ES-I3 (cell line): ENCODE data around the gene TMPRSS7.
A peak's percentile ranks its signal among the peaks of the same experiment; 100 is the strongest.

Experiments used
- H3K36me3 ChIP-seq: 2 replicates; pipeline ENCODE4 v1.6.1; 2013; ENCODE audit warnings: mild to moderate bottlenecking, low read length, control low read depth, moderate library complexity; ENCODE audit not compliant: insufficient read depth
- H3K4me1 ChIP-seq: 2 replicates; pipeline ENCODE4 v1.6.1; 2013; ENCODE audit warnings: mild to moderate bottlenecking, control low read depth, low read length; ENCODE audit not compliant: insufficient read depth
- H3K9ac ChIP-seq: 2 replicates; pipeline ENCODE4 v1.6.1; 2013; ENCODE audit warnings: low read depth, mild to moderate bottlenecking, low read length, moderate library complexity
- H3K9me3 ChIP-seq: 2 replicates; pipeline ENCODE4 v1.6.1; 2013; ENCODE audit warnings: mild to moderate bottlenecking, low read length, moderate library complexity; ENCODE audit not compliant: control insufficient read depth, insufficient read depth

The TMPRSS7 gene

GRCh38 chr3:112115806-112116383 lies 81.4 kb downstream of the TMPRSS7 start:
- Histone ChIP-seq H3K36me3 (peaks cover 8% of the 10 kb centered on the region; the same call in 1 of the 2 replicates), H3K9me3 (no peaks in the 10 kb centered on the region), H3K4me1 (peaks cover 5% of the 10 kb centered on the region; the same call in 1 of the 2 replicates), H3K9ac (no peak overlapping the region)

- peaks cover 5% of the 10 kb centered on the region; the same call in 1 of the 2 replicates for H3K4me1 ChIP-seq
- H3K36me3 ChIP-seq = peaks cover 8% of the 10 kb centered on the region; the same call in 1 of the 2 replicates
- H3K9ac ChIP-seq = no peak overlapping the region
- H3K9me3 ChIP-seq = no peaks in the 10 kb centered on the region
These were observed 82.2 kb downstream of the TMPRSS7 start for GRCh38 chr3:112116748-112117186.

DNA sequence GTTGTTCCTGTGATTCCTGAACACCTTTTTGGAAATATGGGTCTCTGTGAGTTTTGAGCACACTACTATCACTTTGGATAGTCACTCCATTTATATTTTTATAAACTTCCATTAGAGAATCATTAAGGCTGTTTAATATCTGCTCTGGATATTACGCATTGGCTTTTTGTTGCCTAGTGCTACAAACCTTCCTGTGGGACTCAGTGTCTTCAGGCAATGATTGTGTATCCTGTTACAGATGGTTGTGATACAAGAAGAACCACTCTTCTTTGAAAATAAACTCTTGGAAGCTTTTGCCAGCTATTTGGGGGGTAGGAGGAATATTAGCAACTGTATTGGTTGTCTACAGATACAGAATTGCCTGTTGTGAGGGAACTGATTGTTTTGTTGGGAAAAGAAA lies 82.9 kb downstream of the TMPRSS7 start:
- peaks cover 8% of the 10 kb centered on the region; the same call in 1 of the 2 replicates for H3K36me3 ChIP-seq
- H3K4me1 ChIP-seq = peaks cover 5% of the 10 kb centered on the region; the same call in 1 of the 2 replicates
- no peaks in the 10 kb centered on the region for H3K9me3 ChIP-seq
- H3K9ac ChIP-seq = no peak overlapping the region

GRCh38 chr3:112117841-112118571 lies 83.5 kb downstream of the TMPRSS7 start:
- H3K9ac ChIP-seq = no peak overlapping the region
- peaks cover 8% of the 10 kb centered on the region; the same call in 1 of the 2 replicates for H3K36me3 ChIP-seq
- peaks cover 5% of the 10 kb centered on the region; the same call in 1 of the 2 replicates for H3K4me1 ChIP-seq
- no peaks in the 10 kb centered on the region for H3K9me3 ChIP-seq

- Histone ChIP-seq H3K9ac (no peak overlapping the region), H3K36me3 (peaks cover 5% of the 10 kb centered on the region; the same call in 1 of the 2 replicates), H3K4me1 (peaks cover 7% of the 10 kb centered on the region), H3K9me3 (no peaks in the 10 kb centered on the region)
These were observed 85.7 kb downstream of the TMPRSS7 start for GRCh38 chr3:112119962-112120836.

GRCh38 chr3:112121577-112122547 lies 87.3 kb downstream of the TMPRSS7 start:
- no peaks in the 10 kb centered on the region; the same call in 1 of the 2 replicates for H3K36me3 ChIP-seq
- no peaks in the 10 kb centered on the region for H3K9me3 ChIP-seq
- no peak overlapping the region for H3K9ac ChIP-seq
- H3K4me1 ChIP-seq = peaks cover 20% of the 10 kb centered on the region

- Histone ChIP-seq H3K9ac (no peak overlapping the region), H3K9me3 (no peaks in the 10 kb centered on the region), H3K36me3 (no peaks in the 10 kb centered on the region; the same call in 1 of the 2 replicates), H3K4me1 (peaks cover 28% of the 10 kb centered on the region)
These were observed 88.3 kb downstream of the TMPRSS7 start for GRCh38 chr3:112122870-112123269.

DNA sequence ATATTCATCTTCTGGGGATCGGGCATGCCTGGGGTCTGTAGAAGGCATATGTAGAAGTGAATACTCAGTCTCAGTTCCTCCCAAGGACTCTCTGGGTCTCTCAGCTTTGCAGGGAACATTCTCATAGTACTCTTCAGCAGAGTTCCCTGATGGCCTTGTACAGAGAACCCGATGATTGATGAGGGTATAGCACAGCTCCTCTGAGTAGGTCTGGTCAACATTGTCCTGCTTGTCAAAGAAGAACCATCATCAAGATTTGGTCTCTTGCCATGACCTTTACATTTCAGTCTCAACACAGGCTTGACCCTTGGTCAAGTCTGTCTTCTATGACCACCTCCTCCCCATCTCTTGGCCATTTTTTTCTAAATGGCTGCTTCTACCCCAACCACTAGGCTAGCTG lies 89.0 kb downstream of the TMPRSS7 start:
- peaks cover 34% of the 10 kb centered on the region for H3K4me1 ChIP-seq
- H3K9ac ChIP-seq = no peak overlapping the region
- no peaks in the 10 kb centered on the region for H3K9me3 ChIP-seq
- no peaks in the 10 kb centered on the region; the same call in 1 of the 2 replicates for H3K36me3 ChIP-seq

GRCh38 chr3:112124907-112125607 lies 90.5 kb downstream of the TMPRSS7 start:
- Histone ChIP-seq H3K36me3 (no peaks in the 10 kb centered on the region), H3K9ac (no peak overlapping the region), H3K4me1 (peaks cover 44% of the 10 kb centered on the region), H3K9me3 (no peaks in the 10 kb centered on the region)

GRCh38 chr3:112126511-112126911 lies 92.0 kb downstream of the TMPRSS7 start:
- H3K9ac ChIP-seq = peak overlapping the region; percentile 5; the same call in 1 of the 2 replicates
- H3K4me1 ChIP-seq = peaks cover 46% of the 10 kb centered on the region
- H3K36me3 ChIP-seq = no peaks in the 10 kb centered on the region
- no peaks in the 10 kb centered on the region for H3K9me3 ChIP-seq

DNA sequence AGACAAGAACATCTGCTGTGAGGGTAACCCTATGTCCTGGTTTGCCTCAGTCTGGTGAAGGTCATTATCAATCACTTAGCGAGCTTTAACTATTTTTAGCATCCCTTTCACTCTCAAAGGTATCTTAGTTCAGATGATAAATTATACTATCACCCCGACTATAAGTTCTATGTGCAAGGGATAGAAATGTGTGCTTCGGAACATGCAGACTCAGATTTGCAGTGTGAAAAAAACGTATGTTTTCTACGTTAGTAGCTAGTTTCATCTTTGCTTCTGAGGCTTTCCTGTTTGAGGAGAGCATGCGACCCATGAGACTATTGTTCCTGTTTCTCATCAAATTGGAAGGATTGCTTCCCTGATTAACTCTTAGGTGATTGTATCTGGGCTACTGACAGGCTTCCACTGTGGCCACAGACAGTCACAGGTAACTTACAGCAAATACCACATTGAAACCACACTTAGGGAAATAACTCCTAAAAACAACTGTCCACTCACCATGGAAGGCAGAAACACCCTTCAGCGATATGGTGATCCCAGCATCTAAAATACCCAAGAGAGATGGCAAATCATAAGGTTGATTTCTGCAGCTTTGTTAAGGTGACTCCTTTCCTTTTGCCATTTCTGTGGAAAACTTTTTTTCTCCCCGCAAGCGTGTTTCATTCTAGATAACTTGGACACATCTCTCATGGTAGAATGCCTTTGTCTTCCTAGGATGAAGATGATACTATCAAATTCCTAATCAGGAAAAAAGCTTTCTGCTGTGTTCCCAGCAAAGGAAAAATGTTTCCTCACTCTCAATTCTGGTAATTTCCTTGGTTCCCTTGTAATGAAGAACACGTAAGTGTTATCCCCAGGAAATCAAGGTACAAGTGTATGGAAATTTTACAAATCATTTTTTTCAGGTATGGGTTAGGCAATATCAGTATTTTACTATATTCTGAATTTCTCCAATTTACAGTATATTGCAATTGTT lies 93.3 kb downstream of the TMPRSS7 start:
- H3K36me3 ChIP-seq = no peaks in the 10 kb centered on the region
- H3K4me1 ChIP-seq = peaks cover 46% of the 10 kb centered on the region
- H3K9ac ChIP-seq = no peak overlapping the region
- H3K9me3 ChIP-seq = no peaks in the 10 kb centered on the region
